ENCODE measurements around the gene TTC7B. TPM values are rescaled to one million over a fixed set of nuclear protein-coding genes. Genes with fewer than 3 reads are reported as not detected.

The TTC7B gene
- total RNA-seq, 1 donor from 2014 or later: 23.9 TPM

DNA sequence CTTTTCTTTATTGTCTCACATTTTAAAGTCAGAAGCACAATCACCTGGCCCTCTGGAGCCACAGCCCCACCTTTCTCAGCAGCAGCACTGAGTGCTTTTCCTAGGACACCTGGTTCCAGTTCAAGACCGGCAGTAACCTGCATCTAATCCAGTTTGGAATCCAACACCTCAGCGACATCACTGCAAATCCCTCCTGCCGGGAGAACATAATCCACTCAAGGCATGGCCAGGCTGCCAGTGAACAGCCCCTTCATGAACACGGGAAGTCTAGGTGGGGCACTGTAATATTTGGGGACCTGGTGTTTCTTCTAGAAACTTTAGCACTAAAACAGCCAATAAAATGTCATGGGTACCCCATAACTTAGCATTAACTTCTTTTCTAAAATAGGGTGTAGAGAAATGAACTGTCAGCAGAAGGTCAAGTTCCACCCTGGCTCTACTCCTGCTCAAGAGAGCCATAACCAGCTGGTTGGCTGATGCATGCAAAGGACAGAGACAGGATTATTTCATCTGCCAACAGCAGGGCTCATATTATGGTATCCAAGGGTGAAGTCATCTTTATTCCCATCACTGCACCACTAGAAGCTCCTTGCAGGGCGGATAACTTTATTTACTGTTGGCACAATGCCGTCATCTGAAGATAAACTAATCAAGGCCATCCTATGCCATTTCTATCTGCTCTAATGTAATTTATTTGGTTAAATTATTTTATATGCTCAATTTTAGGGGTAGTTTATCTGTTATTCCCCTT is 76.7 kb downstream of the TTC7B start:
- DNase-seq: peak; percentile 81

DNA sequence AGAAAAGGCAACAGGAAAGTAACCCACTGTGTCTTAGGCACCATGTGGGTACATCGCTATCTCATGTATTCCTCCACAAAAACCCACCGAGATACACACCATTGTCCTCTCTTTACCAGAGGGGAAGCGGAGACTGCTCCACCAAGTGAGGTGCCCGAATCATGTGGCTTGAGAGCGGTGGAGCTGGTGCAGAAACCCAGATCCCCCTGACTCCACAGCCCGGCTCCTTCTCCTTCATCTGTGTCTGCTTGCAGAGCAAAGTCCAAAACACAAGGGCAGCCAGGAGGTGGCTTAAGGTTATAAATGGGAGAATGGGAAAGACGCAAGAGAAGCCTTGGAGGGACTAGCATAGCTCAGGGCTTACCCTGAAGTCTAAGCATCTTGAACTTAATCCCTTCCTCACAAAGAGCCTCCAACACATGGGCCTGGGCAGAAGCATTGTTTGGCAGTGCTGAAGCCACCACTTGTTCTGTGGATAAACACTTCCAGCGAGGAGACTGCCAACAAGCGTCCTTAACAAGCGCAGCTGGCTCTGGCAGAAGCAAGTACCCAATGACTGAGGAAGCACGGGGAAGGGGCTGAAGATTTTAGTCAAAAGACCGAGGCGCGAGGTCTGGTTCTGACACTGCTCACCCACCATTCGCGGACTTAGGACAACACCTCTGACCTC is 83.0 kb downstream of the TTC7B start:
- peak; percentile 80 for DNase-seq

DNA sequence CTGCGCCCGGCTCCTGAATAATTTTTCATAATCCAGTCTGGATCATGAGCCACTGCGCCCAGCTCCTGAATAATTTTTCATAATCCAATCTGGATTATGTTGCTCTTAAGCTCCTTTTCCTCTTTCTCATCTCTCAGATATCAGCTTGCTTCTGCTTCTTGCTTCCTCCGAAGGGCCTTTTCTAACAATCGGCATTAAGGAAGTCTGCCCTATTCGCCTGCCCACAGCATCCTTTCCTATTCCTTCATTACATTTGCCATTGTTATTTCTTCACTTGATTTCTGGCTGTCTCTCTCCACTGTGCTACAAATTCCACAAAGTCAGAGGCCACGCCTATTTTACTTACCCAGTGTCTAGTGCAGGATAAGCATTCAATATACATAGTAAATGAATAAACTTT is 83.5 kb downstream of the TTC7B start:
- DNase-seq: no peak

DNA sequence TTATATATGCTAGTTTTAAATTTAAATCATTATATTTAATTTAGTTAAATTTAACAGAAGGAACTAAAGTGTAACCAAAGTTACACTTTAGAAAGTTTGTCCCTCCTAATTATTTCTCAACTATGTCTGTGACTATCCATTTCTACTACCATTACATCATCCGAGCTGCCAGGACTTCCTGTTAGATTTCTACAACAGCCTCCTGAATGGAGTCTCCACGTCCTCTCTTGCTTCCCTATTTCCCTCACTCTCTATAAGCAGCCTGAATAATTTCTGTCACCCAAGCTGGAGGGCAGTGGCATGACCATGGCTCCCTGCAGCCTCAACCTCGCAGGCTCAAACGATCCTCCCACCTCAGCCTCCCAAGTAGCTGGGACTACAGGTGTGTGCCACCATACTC is 84.1 kb downstream of the TTC7B start:
- DNase-seq: no peak

DNA sequence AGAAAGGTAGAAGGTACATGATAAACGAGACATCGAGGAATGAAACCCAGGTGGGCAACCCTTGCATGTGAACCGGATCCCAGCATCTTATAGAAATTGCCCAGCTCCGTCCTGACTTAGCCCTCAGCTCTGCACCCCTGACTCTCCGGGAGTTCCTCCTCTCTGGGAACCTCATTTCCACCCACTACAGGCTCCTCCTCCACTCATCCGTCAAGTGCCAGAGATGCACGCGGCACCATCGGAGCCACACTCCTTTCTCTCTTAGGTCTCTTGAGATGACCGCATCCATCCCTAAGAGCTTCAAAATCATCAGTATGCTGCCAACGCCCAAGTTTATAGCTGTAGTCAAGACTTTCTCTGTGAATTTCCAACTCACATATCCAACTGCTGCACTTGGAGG is 84.7 kb downstream of the TTC7B start:
- DNase-seq: no peak

DNA sequence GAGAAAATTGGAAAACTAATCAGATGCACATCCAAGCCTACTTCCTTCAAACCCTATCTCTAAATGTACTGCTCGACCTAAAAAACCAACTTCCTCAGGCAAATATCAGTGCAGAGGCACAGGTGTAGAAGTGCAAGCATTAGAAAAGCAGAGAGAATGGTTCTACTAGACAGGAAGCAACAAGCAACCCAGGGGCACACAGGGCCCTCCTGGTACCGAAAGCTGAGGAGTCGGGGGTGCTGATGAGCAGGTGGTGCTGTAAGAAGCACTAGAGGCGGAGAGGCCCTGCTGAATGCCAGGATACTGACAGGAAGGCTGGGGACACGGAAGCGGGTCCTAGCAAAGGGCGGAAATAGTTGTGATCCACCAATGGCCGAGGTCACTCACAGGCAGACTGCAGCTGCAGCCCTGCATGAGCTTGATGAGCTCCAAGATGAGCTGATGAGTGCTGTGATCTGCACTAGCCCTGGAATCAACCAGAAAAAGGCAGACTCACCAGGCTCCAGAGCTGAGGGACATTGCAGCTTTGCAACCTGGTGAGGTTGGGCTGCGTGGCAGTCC is 85.9 kb downstream of the TTC7B start:
- DNase-seq: no peak

DNA sequence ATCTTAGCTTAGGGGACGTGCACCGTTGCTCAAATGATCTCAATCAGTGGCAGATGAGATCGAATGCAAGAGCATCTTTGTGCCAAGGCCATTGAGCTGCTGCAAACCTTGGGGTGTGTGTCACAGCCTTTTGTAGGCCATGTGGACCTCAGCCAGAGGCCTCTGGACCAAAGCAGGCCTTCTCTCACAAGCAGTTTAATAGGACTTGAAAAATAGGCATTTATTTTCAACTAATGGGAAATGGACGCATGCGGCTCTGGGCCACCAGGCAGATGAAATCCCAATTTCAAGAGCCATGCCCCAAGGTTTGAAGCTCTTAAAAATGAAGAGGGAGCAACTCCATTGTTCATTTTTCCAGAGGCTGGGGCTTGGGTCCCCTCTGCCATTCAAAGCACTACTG is 87.3 kb downstream of the TTC7B start:
- DNase-seq: no peak

DNA sequence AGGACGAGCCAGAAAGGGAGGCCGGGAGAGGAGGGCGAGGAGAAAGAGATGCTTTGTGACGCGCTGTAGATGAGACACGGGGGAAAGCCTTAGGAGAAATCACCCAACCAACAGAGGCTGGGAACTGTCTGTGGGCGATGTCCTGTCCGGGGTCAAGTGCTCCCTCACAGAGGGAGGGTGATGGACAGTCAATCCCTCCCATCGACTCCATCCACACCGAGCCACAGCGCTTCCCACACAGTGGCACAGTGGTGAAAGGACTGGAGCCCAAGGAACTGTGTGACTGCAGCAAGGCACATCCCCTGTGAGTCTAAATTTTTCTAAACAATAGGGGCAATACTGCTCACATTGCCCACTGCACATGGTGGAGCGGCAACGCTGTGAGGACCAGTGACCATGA is 89.1 kb downstream of the TTC7B start:
- DNase-seq: no peak

DNA sequence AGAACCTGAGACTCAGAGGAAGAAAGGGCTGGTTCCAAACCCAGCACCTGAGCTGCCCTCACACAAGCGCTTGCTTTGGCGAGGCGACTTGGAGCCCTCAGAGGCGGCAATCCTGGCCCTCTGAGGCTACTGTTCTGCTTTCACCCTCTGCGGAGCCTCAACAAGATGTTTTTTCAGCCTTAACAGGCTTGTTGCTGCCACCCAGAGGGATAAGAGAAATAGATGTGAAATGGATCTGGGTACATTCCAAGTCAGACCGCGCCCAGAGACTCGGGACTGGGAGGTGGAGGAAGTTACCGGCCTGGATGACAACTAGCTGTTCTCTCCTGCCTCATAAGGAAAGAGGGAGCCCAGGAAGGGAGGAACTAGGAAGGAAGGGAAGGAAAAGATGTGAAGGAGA is 89.6 kb downstream of the TTC7B start:
- peak; percentile 82 for DNase-seq

DNA sequence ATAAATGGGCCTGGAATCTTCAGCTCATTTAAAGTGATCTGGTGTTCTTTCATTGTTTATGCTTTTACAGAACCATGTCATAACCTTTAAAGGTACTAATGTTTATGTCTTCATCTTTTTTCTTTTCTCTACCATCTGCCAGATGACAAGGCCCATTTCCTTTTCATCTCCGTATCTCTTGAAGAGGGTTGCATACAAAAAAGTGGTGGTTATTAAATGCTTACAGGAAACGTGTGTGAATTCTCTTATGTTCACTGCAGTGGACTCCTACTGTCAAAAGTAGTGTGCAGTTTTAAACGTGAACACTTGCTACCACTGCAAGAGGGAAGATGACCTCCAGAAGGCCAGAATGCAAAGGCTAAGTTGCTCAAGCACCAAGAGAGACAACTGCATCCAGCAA is 91.4 kb downstream of the TTC7B start:
- DNase-seq: no peak

DNA sequence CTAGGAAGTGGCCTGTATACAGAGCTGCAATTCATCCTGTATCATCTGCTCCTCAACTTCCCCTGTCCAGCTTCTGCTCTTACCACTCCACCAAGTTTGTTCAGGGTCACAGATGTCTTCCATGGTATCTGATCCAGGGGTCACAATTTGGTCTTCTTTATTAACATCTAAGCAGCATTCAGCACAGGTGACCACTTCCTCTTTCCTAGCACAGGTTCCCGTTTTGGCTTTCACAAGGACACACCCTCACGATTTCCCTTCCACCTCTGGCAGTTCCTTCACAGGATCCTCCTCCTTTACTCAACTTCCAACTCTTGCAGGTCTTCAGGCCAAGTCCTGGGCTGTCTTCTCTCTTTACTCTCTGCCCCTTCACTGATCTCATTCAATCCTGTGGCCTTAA is 93.6 kb downstream of the TTC7B start:
- DNase-seq: no peak

DNA sequence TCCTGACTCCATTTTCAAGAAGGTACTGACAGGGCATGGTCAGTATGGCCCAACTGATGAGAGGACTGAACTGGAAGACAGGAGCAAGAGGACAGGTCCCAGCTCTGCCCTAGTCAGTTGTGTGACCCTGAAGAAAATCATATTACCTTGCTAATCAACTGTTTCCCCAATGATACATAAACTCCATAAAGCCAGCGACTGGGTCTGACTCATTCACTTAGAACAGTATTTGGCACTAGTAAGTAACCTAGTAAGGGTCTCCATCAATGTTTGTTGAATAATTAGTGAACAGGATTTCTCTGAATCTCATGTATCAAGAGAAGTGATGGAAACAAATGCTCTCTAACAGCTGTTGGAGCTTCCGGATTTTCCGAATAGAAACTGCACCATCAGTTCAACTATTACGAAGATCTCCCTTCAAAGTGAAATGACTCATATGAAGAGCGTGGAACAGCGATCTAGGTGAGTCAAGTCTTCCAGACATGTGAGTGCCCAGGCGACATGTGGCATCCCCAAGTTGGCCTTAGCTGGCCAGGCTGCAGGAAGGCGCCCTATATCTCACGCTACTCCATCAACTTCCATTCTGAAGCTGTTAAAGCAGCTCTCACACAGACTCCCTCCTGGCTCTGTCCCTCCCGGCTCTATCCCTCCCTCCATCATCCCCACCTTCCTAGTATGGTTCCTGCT is 94.5 kb downstream of the TTC7B start:
- peak; percentile 35 for DNase-seq

DNA sequence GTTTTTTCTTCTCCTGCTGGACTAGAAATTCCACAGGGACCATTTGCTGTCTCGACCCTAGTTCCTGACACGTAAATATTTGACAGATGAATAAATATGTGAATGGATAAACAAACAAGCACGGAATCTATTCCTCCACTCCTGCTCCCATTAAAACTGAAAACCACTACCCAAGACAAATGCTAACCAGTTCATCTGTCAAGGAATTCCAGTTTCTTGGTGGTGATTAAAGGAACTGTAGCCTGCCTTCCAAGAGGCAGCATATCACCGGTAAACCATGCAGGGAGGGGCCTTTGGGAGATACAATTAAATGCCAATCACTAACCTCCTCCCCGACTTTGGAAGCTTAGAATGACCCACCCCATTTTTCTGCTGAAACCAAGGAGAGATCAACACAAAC is 95.4 kb downstream of the TTC7B start:
- DNase-seq: no peak

DNA sequence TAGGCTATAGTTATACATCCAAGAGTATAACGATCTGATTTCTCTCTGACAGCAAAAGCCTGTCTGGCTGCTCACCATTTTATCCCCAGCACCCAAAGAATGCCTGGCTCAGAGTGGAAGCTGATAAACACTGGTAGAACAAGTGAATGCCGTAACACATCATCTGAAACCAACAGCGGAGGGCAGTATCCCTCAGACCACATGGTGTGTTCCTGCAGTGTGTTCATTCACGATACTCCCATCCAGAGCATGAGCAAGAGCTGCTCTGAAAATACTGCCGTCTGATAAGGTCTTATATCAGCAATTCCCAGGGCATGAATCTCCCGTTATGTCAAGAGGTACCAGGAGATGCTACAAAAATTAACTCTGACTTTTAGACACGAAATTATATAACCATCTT is 95.9 kb downstream of the TTC7B start:
- DNase-seq: no peak

DNA sequence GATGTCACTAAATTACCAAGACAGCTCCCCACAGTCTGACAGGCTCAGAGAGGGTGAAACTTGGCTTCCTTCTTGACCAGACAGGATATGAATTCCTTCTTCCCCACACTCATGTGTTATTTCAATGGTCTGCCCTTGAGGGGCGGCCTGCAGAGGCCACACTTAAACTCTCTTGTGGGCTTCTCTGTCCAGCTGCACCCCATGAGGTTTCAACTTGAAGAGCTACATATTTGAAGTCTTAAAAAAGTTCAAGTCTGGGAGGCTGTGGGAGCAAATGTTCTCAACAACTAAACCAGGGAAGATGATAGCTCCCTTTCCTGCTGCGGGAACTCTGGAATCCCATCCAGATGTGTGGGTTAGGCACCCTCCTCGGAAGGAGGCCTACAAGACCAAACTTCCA is 98.3 kb downstream of the TTC7B start:
- DNase-seq: peak; percentile 25

DNA sequence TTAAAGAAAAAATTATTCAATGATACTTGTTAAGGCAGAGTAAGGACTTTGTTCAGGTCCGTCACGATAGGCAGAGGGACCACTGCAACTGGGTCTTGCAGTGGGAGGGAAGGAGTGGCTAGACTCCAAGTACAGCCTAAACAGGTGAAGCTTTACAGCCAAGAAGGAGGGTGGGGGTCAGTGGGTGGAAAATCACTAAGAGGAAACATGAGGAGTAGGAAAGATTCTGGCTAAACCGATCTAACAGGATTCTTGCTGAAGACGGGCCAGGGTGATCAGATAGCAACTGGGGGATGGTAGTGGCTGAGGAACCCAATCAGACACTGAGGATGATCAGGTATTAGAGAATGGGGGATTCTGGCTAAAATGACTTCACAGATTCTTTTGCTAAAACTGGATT is 100.2 kb downstream of the TTC7B start:
- DNase-seq: no peak

DNA sequence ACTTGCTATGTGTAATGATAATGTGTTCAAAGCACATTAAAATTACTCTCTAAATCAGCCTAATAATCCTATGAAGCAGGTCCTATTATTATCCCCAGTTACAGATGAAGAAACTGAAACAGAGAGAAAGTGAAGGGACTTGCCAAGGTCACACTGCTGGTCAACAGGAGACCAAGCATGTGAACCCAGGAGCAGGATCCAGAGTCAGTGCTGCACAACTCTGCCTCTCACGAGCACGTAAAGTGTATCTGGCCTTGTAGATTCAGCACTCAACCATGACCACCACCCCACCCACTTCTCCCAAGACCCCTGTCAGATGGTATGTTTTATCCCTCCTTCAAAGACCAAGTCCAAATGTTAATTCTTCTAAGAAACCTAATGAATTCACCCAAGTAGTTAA is 100.7 kb downstream of the TTC7B start:
- DNase-seq: no peak

DNA sequence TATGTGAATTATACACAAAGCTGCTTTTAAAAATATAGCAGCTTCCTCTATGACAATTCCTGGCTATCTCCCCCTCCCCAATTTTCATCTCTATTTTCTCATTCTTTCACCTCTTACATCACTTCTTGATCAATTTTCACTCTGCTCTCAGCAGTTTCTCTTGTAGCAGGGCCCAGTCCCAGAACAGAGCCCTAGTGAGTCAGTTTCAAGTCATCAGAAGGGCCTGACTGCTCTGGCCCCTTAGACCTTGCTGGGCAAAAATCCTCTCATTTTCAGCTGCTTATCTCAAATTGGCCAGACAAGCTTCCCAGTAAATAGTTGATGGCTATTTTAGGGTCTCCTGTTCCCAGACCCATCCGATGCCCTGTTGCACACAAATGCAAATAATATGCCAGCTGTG is 101.4 kb downstream of the TTC7B start:
- DNase-seq: no peak

DNA sequence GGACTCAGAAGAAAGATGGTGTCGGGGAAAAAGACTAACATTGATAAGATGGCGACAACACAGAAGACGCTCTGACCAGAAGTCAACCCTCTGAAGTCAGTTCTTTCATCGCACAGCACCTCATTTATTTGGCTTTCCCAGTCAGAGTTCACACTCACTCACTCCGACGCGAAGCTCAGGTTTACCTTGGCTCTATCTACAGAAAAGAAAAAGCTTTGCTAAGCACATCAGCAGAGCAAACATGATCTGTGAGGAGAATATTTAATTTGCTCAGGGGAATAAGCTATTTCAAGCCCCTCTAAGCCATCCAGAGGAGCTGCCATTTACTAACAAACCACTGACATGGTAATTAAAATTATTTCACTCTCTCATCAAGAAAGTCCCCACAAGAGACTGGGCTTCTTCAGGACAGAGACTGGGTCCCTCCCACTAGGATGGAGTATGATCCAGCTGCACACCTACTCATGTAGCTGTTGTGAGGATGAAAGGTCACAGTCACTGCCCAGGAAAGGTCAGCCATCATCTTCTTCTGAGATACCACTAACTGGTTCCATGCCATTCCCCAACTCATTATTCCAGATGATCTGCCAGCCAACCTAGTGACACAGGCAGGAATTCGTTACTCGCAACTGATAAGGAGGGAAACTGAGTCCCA is 111.4 kb downstream of the TTC7B start:
- no peak for DNase-seq

DNA sequence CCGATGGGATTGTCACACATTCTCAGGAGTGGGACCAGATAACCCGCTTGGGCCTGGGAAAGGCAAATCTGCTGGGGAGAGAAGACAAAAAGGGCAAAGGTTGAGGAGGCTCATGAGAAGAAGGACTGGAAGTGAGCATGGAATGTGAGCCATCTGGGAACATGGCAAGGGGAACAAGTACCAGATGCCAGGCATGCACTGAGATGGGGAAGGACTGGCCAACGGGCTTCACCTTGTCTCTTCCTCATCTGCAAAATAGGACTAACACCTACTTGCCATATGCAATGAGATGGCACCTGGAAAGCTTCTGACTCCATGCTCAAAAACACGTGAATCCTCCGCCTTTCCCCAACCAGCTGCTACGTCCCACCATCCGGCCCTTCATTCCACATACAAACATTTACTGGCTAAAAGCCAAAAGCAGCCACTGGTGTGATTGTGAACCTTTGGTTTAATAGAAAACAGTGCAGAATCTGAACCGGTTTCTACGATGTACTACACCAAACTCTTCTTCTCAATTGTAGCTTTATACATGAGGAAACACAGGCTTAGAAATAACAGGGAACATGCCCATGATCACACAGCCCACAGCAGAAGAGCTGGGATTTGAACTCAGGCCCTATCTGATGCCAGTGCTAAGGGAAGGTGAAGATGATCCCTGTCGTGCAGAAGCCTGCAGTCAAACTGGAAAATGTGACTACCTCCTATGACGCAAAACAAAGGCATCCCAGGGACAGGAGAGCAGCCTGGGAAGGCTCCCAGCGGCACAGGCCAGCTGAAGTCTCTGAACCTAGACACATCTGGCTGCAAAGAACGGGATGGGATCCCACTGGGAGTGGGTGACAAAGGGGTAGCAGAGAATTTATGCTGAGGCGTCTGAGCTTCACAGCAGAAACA is 112.1 kb downstream of the TTC7B start:
- no peak for DNase-seq

DNA sequence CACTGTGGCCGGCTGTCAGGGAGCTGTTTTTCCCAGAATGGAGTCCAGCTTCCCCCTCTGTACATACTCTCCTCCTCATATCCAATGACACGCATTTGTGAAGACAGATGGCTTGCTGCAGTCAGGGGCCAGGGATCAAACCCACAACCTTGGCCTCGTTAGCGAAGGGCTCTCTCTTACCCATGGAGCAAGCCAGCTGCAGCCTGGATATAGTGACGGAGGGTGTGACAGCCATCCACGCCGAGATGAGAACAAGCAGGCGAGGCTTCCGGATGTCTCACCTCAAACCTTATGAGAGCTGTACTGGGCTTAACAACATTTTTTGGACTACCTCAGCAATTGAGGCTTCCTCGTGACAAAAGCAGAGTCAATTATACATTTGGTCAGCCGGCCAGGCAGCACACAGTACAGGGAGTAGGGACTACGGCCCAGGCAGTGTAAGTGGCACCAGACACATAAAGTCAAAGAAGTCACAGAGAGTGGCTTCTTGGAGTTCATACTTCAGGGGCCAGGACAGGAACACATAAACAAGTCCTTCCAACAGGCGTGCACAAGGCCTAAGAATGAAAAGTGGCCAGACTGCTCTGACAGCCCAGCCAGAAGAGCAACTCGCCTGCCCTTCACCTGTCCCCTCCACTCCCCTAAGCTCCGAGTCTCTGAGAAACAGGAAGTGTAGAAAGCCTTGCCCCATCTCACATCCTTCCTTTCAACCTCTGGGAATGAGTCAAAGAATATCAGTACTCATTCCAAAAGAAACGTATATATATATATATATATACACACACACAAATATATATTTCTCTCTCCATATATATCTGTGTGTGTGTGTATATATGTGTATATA is 115.1 kb downstream of the TTC7B start:
- DNase-seq: peak; percentile 52
